ENCODE measurements around the gene BAIAP3. TPM values are rescaled to one million over a fixed set of nuclear protein-coding genes. Genes with fewer than 3 reads are reported as not detected.

The BAIAP3 gene
- total and polyA plus RNA-seq, 3 experiments from 2014 or later = 7.2 to 8.3 (median 7.5) TPM

DNA sequence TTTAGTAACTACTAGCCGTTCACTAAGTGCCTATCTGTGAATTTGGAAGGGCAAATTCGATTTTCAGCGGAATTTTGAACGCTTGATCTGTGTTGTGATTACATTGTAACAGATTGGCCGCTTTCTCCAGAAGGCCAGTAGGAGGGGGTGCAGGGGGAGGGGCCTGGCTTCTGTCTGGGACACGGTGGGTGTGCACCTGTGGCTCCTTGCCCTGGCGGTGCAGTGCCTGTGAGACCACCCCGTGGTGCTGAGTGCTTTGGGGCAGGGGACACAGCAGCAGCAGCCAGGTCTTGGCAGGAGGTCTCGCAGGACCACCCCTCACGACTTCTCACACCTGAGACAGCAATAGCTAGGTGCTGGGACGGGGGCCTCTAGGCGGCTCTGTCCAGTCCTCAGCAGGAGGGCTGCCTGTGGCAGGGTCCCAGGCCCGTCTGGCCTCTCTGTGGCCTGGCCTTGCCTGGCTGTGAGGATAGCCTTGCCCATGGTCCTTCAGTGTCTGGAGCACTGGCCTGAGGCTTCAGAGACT is 22.2 kb upstream of the BAIAP3 start:
- peaks cover 37% of the 10 kb centered on the region for H3K4me1 ChIP-seq (ENCODE audit: insufficient read depth, low read length)
- no peaks in the 10 kb centered on the region for H3K27me3 ChIP-seq (ENCODE audit: insufficient read depth, low read length, poor library complexity, severe bottlenecking)
- H3K9me3 ChIP-seq (ENCODE audit: low read length) = no peaks in the 10 kb centered on the region
- H3K4me3 ChIP-seq (ENCODE audit: low read length) = peak overlapping the region; percentile 81
- peaks cover 0 to 52% (median 4%) of the 10 kb centered on the region in 3 donors for H3K36me3 Mint-ChIP-seq
- ChIA-PET CTCF (no interaction called here), POLR2A (no interaction called here)
- peaks cover 26 to 54% (median 27%) of the 10 kb centered on the region in 3 donors for H3K4me1 Mint-ChIP-seq
- H3K27me3 Mint-ChIP-seq = no peaks in the 10 kb centered on the region
- no peak for DNase-seq
- H3K36me3 ChIP-seq (ENCODE audit: insufficient read depth, low read length) = peaks cover 31% of the 10 kb centered on the region
- H3K27ac Mint-ChIP-seq = peak overlapping the region; percentile 29 to 98 (median 96)
- H3K9me3 Mint-ChIP-seq = no peaks in the 10 kb centered on the region
- peak overlapping the region; percentile 94 to 99 (median 96) for H3K4me3 Mint-ChIP-seq
- H3K27ac ChIP-seq (ENCODE audit: low read depth, low read length) = peak overlapping the region; percentile 58

- Mint-ChIP-seq H3K4me3 (peak overlapping the region; percentile 52 to 99 (median 96)), H3K9me3 (no peaks in the 10 kb centered on the region), H3K4me1 (peaks cover 26 to 52% (median 27%) of the 10 kb centered on the region in 3 donors), H3K27me3 (no peaks in the 10 kb centered on the region), H3K36me3 (peaks cover 0 to 58% (median 9%) of the 10 kb centered on the region in 3 donors), H3K27ac (peak overlapping the region in 2 of 8 donors; percentile 32 to 90)
- no peaks in the 10 kb centered on the region for H3K27me3 ChIP-seq (ENCODE audit: insufficient read depth, low read length, poor library complexity, severe bottlenecking)
- no peak for DNase-seq
- H3K27ac ChIP-seq (ENCODE audit: low read depth, low read length) = peak overlapping the region; percentile 58
- H3K4me1 ChIP-seq (ENCODE audit: insufficient read depth, low read length) = peaks cover 37% of the 10 kb centered on the region
- ChIA-PET POLR2A (interaction anchor here (0.6 kb wide), 1 partner anchor 41 kb away, joined by 4 read pairs; no protein-coding TSS in a partner anchor), CTCF (interaction anchor here (1.1 kb wide), 1 partner anchor 12 kb away, joined by 3 read pairs; no protein-coding TSS in a partner anchor)
- peaks cover 37% of the 10 kb centered on the region for H3K36me3 ChIP-seq (ENCODE audit: insufficient read depth, low read length)
- no peaks in the 10 kb centered on the region for H3K9me3 ChIP-seq (ENCODE audit: low read length)
- peak overlapping the region; percentile 81 for H3K4me3 ChIP-seq (ENCODE audit: low read length)
Measured at GRCh38 chr16:1311738-1312466, 21.5 kb upstream of the BAIAP3 start.

- peaks cover 26 to 52% (median 27%) of the 10 kb centered on the region in 3 donors for H3K4me1 Mint-ChIP-seq
- no peaks in the 10 kb centered on the region for H3K27me3 ChIP-seq (ENCODE audit: insufficient read depth, low read length, poor library complexity, severe bottlenecking)
- ChIA-PET CTCF (interaction anchor here (0.8 to 1.1 kb wide), 2 partner anchors 13 to 26 kb away, joined by 3 read pairs; no protein-coding TSS in a partner anchor), POLR2A (interaction anchor here (0.6 kb wide), 1 partner anchor 41 kb away, joined by 4 read pairs; no protein-coding TSS in a partner anchor)
- H3K4me3 ChIP-seq (ENCODE audit: low read length) = no peak overlapping the region
- H3K9me3 Mint-ChIP-seq = no peaks in the 10 kb centered on the region
- H3K36me3 Mint-ChIP-seq = peaks cover 0 to 63% (median 9%) of the 10 kb centered on the region in 3 donors
- DNase-seq = no peak
- H3K9me3 ChIP-seq (ENCODE audit: low read length) = no peaks in the 10 kb centered on the region
- H3K4me3 Mint-ChIP-seq = peak overlapping the region; percentile 15 to 82 (median 52)
- no peaks in the 10 kb centered on the region for H3K27me3 Mint-ChIP-seq
- no peak overlapping the region for H3K27ac ChIP-seq (ENCODE audit: low read depth, low read length)
- H3K27ac Mint-ChIP-seq = peak overlapping the region in 4 of 8 donors; percentile 61 to 90 (median 72)
- peaks cover 41% of the 10 kb centered on the region for H3K36me3 ChIP-seq (ENCODE audit: insufficient read depth, low read length)
- peaks cover 37% of the 10 kb centered on the region for H3K4me1 ChIP-seq (ENCODE audit: insufficient read depth, low read length)
Measured at GRCh38 chr16:1312467-1312816, 21.0 kb upstream of the BAIAP3 start.

DNA sequence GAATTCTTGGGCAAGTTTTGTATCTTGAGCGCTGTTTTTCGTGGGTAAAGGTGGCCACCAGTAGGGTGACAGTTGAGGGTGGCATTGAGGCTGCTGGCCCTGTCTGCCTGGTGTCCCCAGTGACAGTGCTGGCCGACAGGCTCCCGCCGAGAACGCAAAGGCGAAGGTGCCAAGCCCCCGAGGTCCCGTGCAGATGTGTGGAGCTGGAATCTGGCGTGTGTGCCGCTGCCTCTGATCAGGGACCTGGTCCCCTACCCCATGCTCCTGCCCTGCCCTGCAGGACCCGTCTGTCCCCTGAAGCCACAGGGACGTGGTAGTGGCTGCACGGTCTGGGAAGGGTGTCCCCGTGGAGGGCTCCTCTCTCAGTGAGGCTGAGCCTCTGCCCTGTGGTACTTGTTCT is 20.5 kb upstream of the BAIAP3 start:
- ChIA-PET POLR2A (interaction anchor here (0.6 kb wide), 1 partner anchor 40 kb away, joined by 4 read pairs; no protein-coding TSS in a partner anchor), CTCF (interaction anchor here (0.8 to 1.1 kb wide), 2 partner anchors 13 to 25 kb away, joined by 3 read pairs; no protein-coding TSS in a partner anchor)
- H3K4me3 Mint-ChIP-seq = peak overlapping the region in 6 of 7 donors; percentile 15 to 82 (median 56)
- Histone ChIP-seq H3K36me3 (ENCODE audit: insufficient read depth, low read length) (peaks cover 45% of the 10 kb centered on the region), H3K27ac (ENCODE audit: low read depth, low read length) (no peak overlapping the region), H3K4me3 (ENCODE audit: low read length) (no peak overlapping the region), H3K27me3 (ENCODE audit: insufficient read depth, low read length, poor library complexity, severe bottlenecking) (no peaks in the 10 kb centered on the region), H3K9me3 (ENCODE audit: low read length) (no peaks in the 10 kb centered on the region), H3K4me1 (ENCODE audit: insufficient read depth, low read length) (peaks cover 36% of the 10 kb centered on the region)
- H3K27me3 Mint-ChIP-seq = no peaks in the 10 kb centered on the region
- peaks cover 26 to 52% (median 27%) of the 10 kb centered on the region in 3 donors for H3K4me1 Mint-ChIP-seq
- DNase-seq = no peak
- peak overlapping the region in 4 of 8 donors; percentile 61 to 90 (median 72) for H3K27ac Mint-ChIP-seq
- H3K9me3 Mint-ChIP-seq = no peaks in the 10 kb centered on the region
- peaks cover 0 to 68% (median 13%) of the 10 kb centered on the region in 3 donors for H3K36me3 Mint-ChIP-seq

GRCh38 chr16:1313721-1314369 is 19.6 kb upstream of the BAIAP3 start:
- Histone ChIP-seq H3K4me3 (ENCODE audit: low read length) (no peak overlapping the region), H3K27ac (ENCODE audit: low read depth, low read length) (no peak overlapping the region), H3K9me3 (ENCODE audit: low read length) (no peaks in the 10 kb centered on the region), H3K4me1 (ENCODE audit: insufficient read depth, low read length) (peaks cover 31% of the 10 kb centered on the region), H3K27me3 (ENCODE audit: insufficient read depth, low read length, poor library complexity, severe bottlenecking) (no peaks in the 10 kb centered on the region), H3K36me3 (ENCODE audit: insufficient read depth, low read length) (peaks cover 55% of the 10 kb centered on the region)
- Mint-ChIP-seq H3K36me3 (peaks cover 0 to 77% (median 18%) of the 10 kb centered on the region in 3 donors), H3K4me3 (peak overlapping the region in 1 of 7 donors; percentile 32), H3K27me3 (no peaks in the 10 kb centered on the region), H3K4me1 (peaks cover 30 to 54% (median 30%) of the 10 kb centered on the region in 3 donors), H3K9me3 (no peaks in the 10 kb centered on the region), H3K27ac (peak overlapping the region in 1 of 8 donors; percentile 33)
- POLR2A ChIA-PET = interaction anchor here (1.3 kb wide), 1 partner anchor 19 kb away, joined by 3 read pairs; no protein-coding TSS in a partner anchor
- CTCF ChIA-PET = no interaction called here
- no peak for DNase-seq

- H3K9me3 Mint-ChIP-seq = no peaks in the 10 kb centered on the region
- Histone ChIP-seq H3K4me3 (ENCODE audit: low read length) (no peak overlapping the region), H3K4me1 (ENCODE audit: insufficient read depth, low read length) (peaks cover 31% of the 10 kb centered on the region), H3K27me3 (ENCODE audit: insufficient read depth, low read length, poor library complexity, severe bottlenecking) (no peaks in the 10 kb centered on the region), H3K36me3 (ENCODE audit: insufficient read depth, low read length) (peaks cover 62% of the 10 kb centered on the region), H3K27ac (ENCODE audit: low read depth, low read length) (no peak overlapping the region), H3K9me3 (ENCODE audit: low read length) (no peaks in the 10 kb centered on the region)
- DNase-seq = no peak
- H3K27me3 Mint-ChIP-seq = no peaks in the 10 kb centered on the region
- CTCF ChIA-PET = interaction anchor here (1.1 kb wide), 1 partner anchor 28 kb away, joined by 3 read pairs; no protein-coding TSS in a partner anchor
- peaks cover 3 to 84% (median 18%) of the 10 kb centered on the region in 3 donors for H3K36me3 Mint-ChIP-seq
- POLR2A ChIA-PET = interaction anchor here (0.6 to 1.3 kb wide), 2 partner anchors 18 to 293 kb away, joined by 3 read pairs; no protein-coding TSS in a partner anchor
- peaks cover 29 to 51% (median 30%) of the 10 kb centered on the region in 3 donors for H3K4me1 Mint-ChIP-seq
- peak overlapping the region in 1 of 7 donors; percentile 32 for H3K4me3 Mint-ChIP-seq
- H3K27ac Mint-ChIP-seq = peak overlapping the region in 1 of 8 donors; percentile 33
Measured at GRCh38 chr16:1314399-1315068, 18.9 kb upstream of the BAIAP3 start.
